ENCODE results near the gene PRKG1.

PRKG1 gene

GRCh38 chr10:51588984-51589383, 514.7 kb downstream of the PRKG1 start:
- Histone ChIP-seq H3K27ac (replicated peaks) (no peak overlapping the region), H3K4me3 (replicated peaks; ENCODE audit: insufficient read depth, low read length) (no peak overlapping the region), H3K27me3 (ENCODE audit: insufficient read depth, poor library complexity, severe bottlenecking) (no peaks in the 10 kb centered on the region)
- no peak for TF ChIP-seq SPI1 (IDR thresholded peaks at IDR 0.05; ENCODE audit: borderline replicate concordance, low read depth)
- no peak for TF ChIP-seq GABPA (IDR thresholded peaks at IDR 0.05; ENCODE audit: low read depth)
- DNase-seq (ENCODE audit: low read depth in 1 of 2, low spot score in 1 of 2), result no peak

- no peak overlapping the region for H3K27ac ChIP-seq (replicated peaks)
- no peak for TF ChIP-seq CTCF (IDR thresholded peaks at IDR 0.05; ENCODE audit: insufficient read depth, low read length)
- no peak for TF ChIP-seq POLR2AphosphoS5 (IDR thresholded peaks at IDR 0.05; ENCODE audit: low read depth)
- TF ChIP-seq REST (IDR thresholded peaks at IDR 0.05; ENCODE audit: insufficient replicate concordance, low read depth), result no peak
These were observed 516.5 kb downstream of the PRKG1 start for GRCh38 chr10:51590818-51591217.

GRCh38 chr10:51596695-51597094, 522.4 kb downstream of the PRKG1 start:
- H3K4me3 ChIP-seq (replicated peaks; ENCODE audit: insufficient read depth, low read length), result no peak overlapping the region
- DNase-seq (ENCODE audit: low read depth in 1 of 2, low spot score in 1 of 2), result no peak
- no peaks in the 10 kb centered on the region for H3K27me3 ChIP-seq (ENCODE audit: insufficient read depth, poor library complexity, severe bottlenecking)
- TF ChIP-seq GABPA (IDR thresholded peaks at IDR 0.05; ENCODE audit: low read depth) (no peak), CTCF (IDR thresholded peaks at IDR 0.05; ENCODE audit: insufficient read depth, low read length) (no peak), SPI1 (IDR thresholded peaks at IDR 0.05; ENCODE audit: borderline replicate concordance, low read depth) (no peak), POLR2AphosphoS5 (IDR thresholded peaks at IDR 0.05; ENCODE audit: low read depth) (no peak), REST (IDR thresholded peaks at IDR 0.05; ENCODE audit: insufficient replicate concordance, low read depth) (no peak)
- H3K27ac ChIP-seq (replicated peaks), result no peak overlapping the region

More at GRCh38 chr10:51590818-51591217, 516.5 kb downstream of the PRKG1 start:
- DNase-seq (ENCODE audit: low read depth in 1 of 2, low spot score in 1 of 2), result no peak
- H3K4me3 ChIP-seq (replicated peaks; ENCODE audit: insufficient read depth, low read length), result no peak overlapping the region
- no peaks in the 10 kb centered on the region for H3K27me3 ChIP-seq (ENCODE audit: insufficient read depth, poor library complexity, severe bottlenecking)

GRCh38 chr10:51599647-51600046, 525.4 kb downstream of the PRKG1 start:
- no peaks in the 10 kb centered on the region for H3K27me3 ChIP-seq (ENCODE audit: insufficient read depth, poor library complexity, severe bottlenecking)
- TF ChIP-seq SPI1 (IDR thresholded peaks at IDR 0.05; ENCODE audit: borderline replicate concordance, low read depth) (no peak), GABPA (IDR thresholded peaks at IDR 0.05; ENCODE audit: low read depth) (no peak)
- no peak overlapping the region for H3K27ac ChIP-seq (replicated peaks)
- DNase-seq (ENCODE audit: low read depth in 1 of 2, low spot score in 1 of 2), result no peak
- no peak overlapping the region for H3K4me3 ChIP-seq (replicated peaks; ENCODE audit: insufficient read depth, low read length)

- Histone ChIP-seq H3K27me3 (ENCODE audit: insufficient read depth, poor library complexity, severe bottlenecking) (no peaks in the 10 kb centered on the region), H3K27ac (replicated peaks) (no peak overlapping the region), H3K4me3 (replicated peaks; ENCODE audit: insufficient read depth, low read length) (no peak overlapping the region)
- no peak for DNase-seq (ENCODE audit: low read depth in 1 of 2, low spot score in 1 of 2)
- TF ChIP-seq CTCF (IDR thresholded peaks at IDR 0.05; ENCODE audit: insufficient read depth, low read length) (no peak), POLR2AphosphoS5 (IDR thresholded peaks at IDR 0.05; ENCODE audit: low read depth) (no peak), REST (IDR thresholded peaks at IDR 0.05; ENCODE audit: insufficient replicate concordance, low read depth) (no peak), GABPA (IDR thresholded peaks at IDR 0.05; ENCODE audit: low read depth) (no peak), SPI1 (IDR thresholded peaks at IDR 0.05; ENCODE audit: borderline replicate concordance, low read depth) (no peak)
These were observed 528.0 kb downstream of the PRKG1 start for GRCh38 chr10:51602326-51602725.

Measured in HL-60 (cell line).